ENCODE results near the gene TAS1R1.

GRCh38 chr1:6588893-6589520 is 33.9 kb downstream of the TAS1R1 start:
- TF ChIP-seq TAF1 (IDR thresholded peaks at IDR 0.05; ENCODE audit: low read depth) (no peak), POLR2AphosphoS5 (IDR thresholded peaks at IDR 0.05) (no peak), SMC3 (conservative IDR thresholded peaks at IDR 0.05; ENCODE audit: poor library complexity) (no peak), EP300 (conservative IDR thresholded peaks at IDR 0.05; ENCODE audit: poor library complexity, severe bottlenecking) (no peak), MXI1 (conservative IDR thresholded peaks at IDR 0.05; ENCODE audit: poor library complexity, severe bottlenecking) (no peak), RAD21 (conservative IDR thresholded peaks at IDR 0.05) (no peak), REST (IDR thresholded peaks at IDR 0.05; ENCODE audit: borderline replicate concordance) (no peak), EZH2 (IDR thresholded peaks at IDR 0.05; ENCODE audit: borderline replicate concordance, insufficient read depth, low read length, poor library complexity, severe bottlenecking) (no peak)
- TF ChIP-seq, protein P1, sequence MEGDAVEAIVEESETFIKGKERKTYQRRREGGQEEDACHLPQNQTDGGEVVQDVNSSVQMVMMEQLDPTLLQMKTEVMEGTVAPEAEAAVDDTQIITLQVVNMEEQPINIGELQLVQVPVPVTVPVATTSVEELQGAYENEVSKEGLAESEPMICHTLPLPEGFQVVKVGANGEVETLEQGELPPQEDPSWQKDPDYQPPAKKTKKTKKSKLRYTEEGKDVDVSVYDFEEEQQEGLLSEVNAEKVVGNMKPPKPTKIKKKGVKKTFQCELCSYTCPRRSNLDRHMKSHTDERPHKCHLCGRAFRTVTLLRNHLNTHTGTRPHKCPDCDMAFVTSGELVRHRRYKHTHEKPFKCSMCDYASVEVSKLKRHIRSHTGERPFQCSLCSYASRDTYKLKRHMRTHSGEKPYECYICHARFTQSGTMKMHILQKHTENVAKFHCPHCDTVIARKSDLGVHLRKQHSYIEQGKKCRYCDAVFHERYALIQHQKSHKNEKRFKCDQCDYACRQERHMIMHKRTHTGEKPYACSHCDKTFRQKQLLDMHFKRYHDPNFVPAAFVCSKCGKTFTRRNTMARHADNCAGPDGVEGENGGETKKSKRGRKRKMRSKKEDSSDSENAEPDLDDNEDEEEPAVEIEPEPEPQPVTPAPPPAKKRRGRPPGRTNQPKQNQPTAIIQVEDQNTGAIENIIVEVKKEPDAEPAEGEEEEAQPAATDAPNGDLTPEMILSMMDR (IDR thresholded peaks at IDR 0.05; ENCODE audit: poor library complexity, severe bottlenecking), result no peak

Data from neural cell (in vitro differentiated cells).